Stimulated activated naive B cell treated with anti-CD40 and anti-IgM and Interleukin-4, amounts not matched to agents 10 μg/mL and 1 μg/mL and 100 μg/mL, for 72 hours (primary cell): ENCODE results near the gene OGFOD1.

Source experiments
- ATAC-seq, 2 donors: fragments of 150-1000 bp; cut with Tn5 transposase; replicated peaks; 2 replicates each; pipeline ENCODE4 v1.10.0; 2021; ENCODE audit warnings: moderate library complexity in 1 of 2
- DNase-seq: peaks from one replicate; pipeline ENCODE4 v3.0.0; 2021
- H3K27ac Mint-ChIP-seq: one replicate; pipeline ENCODE4 v1.8.0; 2022; ENCODE audit warnings: mild to moderate bottlenecking, mixed read lengths
- H3K27me3 Mint-ChIP-seq, 2 donors: one replicate each; pipeline ENCODE4 v1.8.0; 2022; ENCODE audit warnings: mixed read lengths in 2 of 2
- H3K36me3 Mint-ChIP-seq, 2 donors: one replicate each; pipeline ENCODE4 v1.8.0; 2022; ENCODE audit warnings: mixed read lengths in 2 of 2, mild to moderate bottlenecking in 1 of 2
- H3K4me1 Mint-ChIP-seq, 2 donors: one replicate each; pipeline ENCODE4 v1.8.0; 2022; ENCODE audit warnings: mixed read lengths in 2 of 2, mild to moderate bottlenecking in 1 of 2
- H3K4me3 Mint-ChIP-seq, 2 donors: one replicate each; pipeline ENCODE4 v1.8.0; 2022; ENCODE audit warnings: mild to moderate bottlenecking in 2 of 2, mixed read lengths in 2 of 2, moderate library complexity in 1 of 2
- H3K9me3 Mint-ChIP-seq, 2 donors: one replicate each; pipeline ENCODE4 v1.8.0; 2022; ENCODE audit warnings: mixed read lengths in 2 of 2, mild to moderate bottlenecking in 1 of 2

Gene OGFOD1

GRCh38 chr16:56513091-56513490 lies 61.7 kb downstream of the OGFOD1 start:
- Mint-ChIP-seq H3K27me3 (no peaks in the 10 kb centered on the region), H3K27ac (peak overlapping the region; percentile 3)

DNA sequence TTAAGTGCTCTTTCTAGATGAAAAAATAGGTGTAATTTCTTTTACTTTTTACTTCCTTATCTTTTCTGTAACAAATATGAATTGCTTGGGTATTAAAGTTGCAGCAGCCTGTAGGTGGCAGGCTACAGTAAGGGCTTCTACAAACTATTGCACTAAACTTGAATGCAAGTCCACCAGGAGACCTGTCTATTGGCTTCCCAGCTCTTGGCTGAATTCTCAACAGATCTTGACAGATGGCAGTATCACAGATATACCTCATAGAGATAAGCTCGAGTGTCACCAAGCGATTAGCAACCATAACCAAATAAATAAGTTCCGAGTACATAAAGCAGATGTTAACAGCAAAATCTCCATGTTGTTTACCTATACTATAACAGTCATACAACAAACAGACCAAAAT lies 62.6 kb downstream of the OGFOD1 start:
- peaks cover 13 to 23% of the 10 kb centered on the region in 2 donors for H3K36me3 Mint-ChIP-seq
- ATAC-seq (peak; percentile 75 to 80), DNase-seq (peak; percentile 10)
- no peaks in the 10 kb centered on the region for H3K27me3 Mint-ChIP-seq
- no peak overlapping the region for H3K27ac Mint-ChIP-seq
- H3K9me3 Mint-ChIP-seq, result no peaks in the 10 kb centered on the region
- H3K4me3 Mint-ChIP-seq, result no peak overlapping the region
- peaks cover 12 to 28% of the 10 kb centered on the region in 2 donors for H3K4me1 Mint-ChIP-seq

More at GRCh38 chr16:56513091-56513490, 61.7 kb downstream of the OGFOD1 start:
- peaks cover 12 to 24% of the 10 kb centered on the region in 2 donors for H3K4me1 Mint-ChIP-seq
- DNase-seq, result no peak
- no peak for ATAC-seq
- H3K9me3 Mint-ChIP-seq, result no peaks in the 10 kb centered on the region
- peaks cover 13 to 27% of the 10 kb centered on the region in 2 donors for H3K36me3 Mint-ChIP-seq
- no peak overlapping the region for H3K4me3 Mint-ChIP-seq

DNA sequence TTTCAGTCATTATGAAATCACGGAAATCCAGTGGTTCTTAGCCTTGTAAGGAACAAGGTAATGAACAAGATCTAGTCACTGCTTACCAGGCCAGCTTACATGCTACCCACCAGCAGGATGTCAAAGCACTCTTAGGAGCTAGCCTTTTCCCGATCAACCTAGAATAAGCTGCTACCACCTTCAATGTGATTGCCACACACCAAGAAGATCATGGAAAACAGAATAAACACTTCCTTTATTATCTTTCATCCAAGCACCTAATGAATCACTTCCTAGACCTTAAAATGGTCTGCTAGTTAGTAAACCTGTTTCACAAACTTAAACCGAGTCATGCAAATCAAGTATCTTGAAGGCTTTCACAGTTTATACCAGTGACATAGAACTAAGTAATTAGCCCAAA lies 63.5 kb downstream of the OGFOD1 start:
- H3K36me3 Mint-ChIP-seq, result peaks cover 9 to 18% of the 10 kb centered on the region in 2 donors
- H3K4me3 Mint-ChIP-seq, result no peak overlapping the region
- DNase-seq (no peak), ATAC-seq (no peak)
- no peak overlapping the region for H3K27ac Mint-ChIP-seq
- H3K9me3 Mint-ChIP-seq, result no peaks in the 10 kb centered on the region
- H3K27me3 Mint-ChIP-seq, result no peaks in the 10 kb centered on the region
- peaks cover 12 to 33% of the 10 kb centered on the region in 2 donors for H3K4me1 Mint-ChIP-seq

DNA sequence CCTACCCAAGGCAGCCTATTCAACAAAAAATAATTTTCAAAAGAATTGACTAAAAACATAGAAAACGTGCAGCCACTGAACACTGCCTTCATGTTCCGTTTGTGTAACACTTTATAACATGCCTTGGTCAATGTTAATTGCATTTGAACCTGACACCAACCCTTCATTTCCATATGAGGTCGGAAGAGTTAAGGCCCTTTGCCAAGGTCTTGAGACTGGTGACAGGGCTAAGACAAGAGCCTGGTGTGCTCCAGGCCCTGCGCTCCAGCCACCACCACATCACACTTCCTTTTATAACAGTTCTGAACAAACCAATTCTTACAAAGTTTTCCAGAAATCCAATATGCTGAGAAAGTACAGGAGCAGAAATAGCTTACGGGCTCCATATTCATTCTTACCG lies 64.3 kb downstream of the OGFOD1 start:
- H3K9me3 Mint-ChIP-seq, result no peaks in the 10 kb centered on the region
- ATAC-seq (no peak), DNase-seq (no peak)
- no peak overlapping the region for H3K27ac Mint-ChIP-seq
- peaks cover 5 to 12% of the 10 kb centered on the region in 2 donors for H3K36me3 Mint-ChIP-seq
- H3K27me3 Mint-ChIP-seq, result no peaks in the 10 kb centered on the region
- no peak overlapping the region for H3K4me3 Mint-ChIP-seq
- H3K4me1 Mint-ChIP-seq, result peaks cover 16 to 40% of the 10 kb centered on the region in 2 donors

- H3K27me3 Mint-ChIP-seq, result no peaks in the 10 kb centered on the region
These were observed 65.9 kb downstream of the OGFOD1 start for GRCh38 chr16:56517206-56517605.

DNA sequence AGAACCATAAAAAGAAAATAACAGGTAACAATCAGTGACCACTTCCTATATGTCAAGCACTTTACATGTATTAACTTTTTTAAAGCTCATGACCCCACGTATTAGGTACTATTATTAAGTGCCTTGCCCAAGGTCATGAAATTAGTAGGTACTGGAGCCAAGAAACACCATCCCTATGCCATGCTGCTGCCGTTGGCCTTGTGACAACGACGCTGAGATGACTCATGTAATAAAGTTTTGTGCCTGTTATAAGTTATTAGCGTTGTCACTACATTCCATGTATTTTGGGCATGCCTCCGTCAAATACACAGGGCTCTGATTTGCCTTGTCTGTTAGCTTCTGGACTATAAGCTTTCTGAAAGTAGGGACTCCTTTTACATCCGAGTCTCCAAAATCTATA lies 67.1 kb downstream of the OGFOD1 start:
- no peaks in the 10 kb centered on the region for H3K27me3 Mint-ChIP-seq
- DNase-seq, result no peak
- peak overlapping the region in 1 of 2 donors; percentile 88 for H3K4me3 Mint-ChIP-seq
- H3K4me1 Mint-ChIP-seq, result peaks cover 17 to 34% of the 10 kb centered on the region in 2 donors
- H3K9me3 Mint-ChIP-seq, result no peaks in the 10 kb centered on the region
- H3K36me3 Mint-ChIP-seq, result no peaks in the 10 kb centered on the region
- ATAC-seq, result no peak
- H3K27ac Mint-ChIP-seq, result no peak overlapping the region

More at GRCh38 chr16:56517206-56517605, 65.9 kb downstream of the OGFOD1 start:
- Mint-ChIP-seq H3K27ac (no peak overlapping the region), H3K4me1 (peaks cover 17 to 42% of the 10 kb centered on the region in 2 donors), H3K4me3 (no peak overlapping the region), H3K36me3 (peaks cover 0 to 3% of the 10 kb centered on the region in 2 donors), H3K9me3 (no peaks in the 10 kb centered on the region)
- no peak for DNase-seq
- ATAC-seq, result no peak

DNA sequence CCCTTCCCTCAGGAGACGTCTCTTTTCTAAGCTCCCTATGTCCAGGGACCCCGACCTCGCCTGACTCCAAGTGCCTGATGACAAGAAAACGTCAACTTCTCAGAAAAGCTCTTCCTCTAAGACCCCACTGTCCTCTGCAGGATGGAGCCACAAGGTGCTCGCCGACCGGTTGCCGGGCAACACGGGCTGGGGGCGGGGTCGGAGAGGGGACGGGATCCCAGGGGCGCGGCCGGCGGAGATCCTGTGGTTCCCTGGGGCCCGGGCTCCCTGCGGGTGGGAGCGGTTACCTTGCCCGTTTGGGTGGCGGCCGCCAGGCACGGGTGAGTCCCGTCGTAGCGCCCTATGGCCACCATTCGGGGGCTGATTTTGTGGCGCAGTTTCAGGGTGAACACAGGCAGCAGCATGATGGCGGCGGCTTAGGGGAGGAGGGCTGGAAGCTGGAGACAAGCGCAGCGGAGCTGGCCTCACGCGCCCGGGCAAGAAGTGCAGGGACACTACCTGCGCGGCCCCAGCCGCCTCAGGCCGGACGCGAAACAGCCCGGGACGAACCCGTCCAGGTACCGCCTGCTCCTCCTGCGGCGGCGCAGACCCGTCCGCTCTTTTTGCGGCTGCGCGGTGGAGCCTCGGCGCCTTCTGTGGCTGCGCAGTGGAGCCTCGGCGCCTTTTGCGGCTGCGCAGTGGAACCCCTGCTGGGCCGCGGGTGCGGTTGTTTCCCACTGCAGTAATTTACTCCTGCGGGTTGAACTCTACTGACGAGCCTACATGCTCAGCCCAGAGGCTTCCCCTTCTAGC lies 68.3 kb downstream of the OGFOD1 start, which contains the start of gene BBS2:
Gene BBS2, minus strand, starts transcription at position 566 of the 792 bp plus-strand sequence. Its CDS starts 162 bp downstream, at position 404.
- no peaks in the 10 kb centered on the region for H3K27me3 Mint-ChIP-seq
- ATAC-seq, result peak; percentile 90 to 94
- H3K4me3 Mint-ChIP-seq, result peak within 1 kb of the TSS; percentile 88 to 89
- peaks cover 15 to 25% of the 10 kb centered on the region in 2 donors for H3K4me1 Mint-ChIP-seq
- no peaks in the 10 kb centered on the region for H3K36me3 Mint-ChIP-seq
- H3K27ac Mint-ChIP-seq, result peak within 1 kb of the TSS; percentile 86
- H3K9me3 Mint-ChIP-seq, result no peaks in the 10 kb centered on the region
- peak; percentile 90 for DNase-seq

GRCh38 chr16:56520251-56520577 lies 68.9 kb downstream of the OGFOD1 start:
- DNase-seq, result no peak
- no peaks in the 10 kb centered on the region for H3K9me3 Mint-ChIP-seq
- no peaks in the 10 kb centered on the region for H3K36me3 Mint-ChIP-seq
- peaks cover 13 to 25% of the 10 kb centered on the region in 2 donors for H3K4me1 Mint-ChIP-seq
- H3K4me3 Mint-ChIP-seq, result peak overlapping the region; percentile 88 to 89
- peak overlapping the region; percentile 86 for H3K27ac Mint-ChIP-seq
- ATAC-seq, result no peak
- H3K27me3 Mint-ChIP-seq, result peaks cover 0 to under 1% of the 10 kb centered on the region in 2 donors

- no peaks in the 10 kb centered on the region for H3K36me3 Mint-ChIP-seq
- no peak for DNase-seq
- no peaks in the 10 kb centered on the region for H3K9me3 Mint-ChIP-seq
- H3K27ac Mint-ChIP-seq, result no peak overlapping the region
- H3K4me3 Mint-ChIP-seq, result no peak overlapping the region
- H3K27me3 Mint-ChIP-seq, result peaks cover 11 to 19% of the 10 kb centered on the region in 2 donors
- ATAC-seq, result no peak
- peaks cover 5 to 6% of the 10 kb centered on the region in 2 donors for H3K4me1 Mint-ChIP-seq
These were observed 73.9 kb downstream of the OGFOD1 start for GRCh38 chr16:56525236-56525635.
